K562 (cell line): ENCODE measurements around the gene UBE2I. TPM values are rescaled to one million over a fixed set of nuclear protein-coding genes. Genes with fewer than 3 reads are reported as not detected.
A peak's percentile ranks its signal among the peaks of the same experiment; 100 is the strongest.

Experiments
- AFF1 ChIP-seq, 2 experiments: fragments of 450-650 bp; IDR thresholded peaks; 2 replicates each; pipeline ENCODE4 v1.6.1; 2018; ENCODE audit warnings: mild to moderate bottlenecking in 2 of 2, low read depth in 1 of 2; ENCODE audit not compliant: partially characterized antibody in 2 of 2
- C11orf30 ChIP-seq: fragments of 450-650 bp; IDR thresholded peaks from 2 replicates; pipeline ENCODE4 v1.6.1; 2016; ENCODE audit warnings: low read depth, mild to moderate bottlenecking
- DDX20 ChIP-seq: fragments of 450-650 bp; IDR thresholded peaks from 2 replicates; pipeline ENCODE4 v1.6.1; 2016; ENCODE audit warnings: missing genetic modification characterization, low read depth, mild to moderate bottlenecking, missing compliant biosample characterization, moderate library complexity
- FOS ChIP-seq: IDR thresholded peaks from 3 replicates; pipeline ENCODE4 v1.6.1; 2011; ENCODE audit not compliant: insufficient read length; ENCODE audit errors: extremely low read depth
- FOSL1 ChIP-seq: fragments of 200-800 bp; sonication (Bioruptor generic); conservative IDR thresholded peaks from 2 replicates; pipeline ENCODE4 v1.6.1; 2016; ENCODE audit warnings: missing genetic modification characterization, missing compliant biosample characterization
- GTF3C2 ChIP-seq: IDR thresholded peaks from 3 replicates; pipeline ENCODE4 v1.6.1; 2011; ENCODE audit warnings: borderline replicate concordance, mild to moderate bottlenecking, moderate library complexity; ENCODE audit not compliant: insufficient read length; ENCODE audit errors: extremely low read depth
- HDAC2 ChIP-seq: fragments of 450-650 bp; IDR thresholded peaks from 2 replicates; pipeline ENCODE4 v1.6.1; 2016; ENCODE audit warnings: mild to moderate bottlenecking
- JUND ChIP-seq, 2 experiments: IDR thresholded peaks; 2 replicates in 1 of 2; 3 replicates in 1 of 2; pipeline ENCODE4 v1.6.1; 2011; ENCODE audit warnings: borderline replicate concordance in 2 of 2, low read depth in 2 of 2, low read length in 2 of 2, improper control_type of control experiment in 1 of 2, missing biosample characterization in 1 of 2, missing genetic modification characterization in 1 of 2, missing genetic modification reagents in 1 of 2
- KLF10 ChIP-seq: fragments of 250-450 bp; sonication (Bioruptor Pico); IDR thresholded peaks from 2 replicates; pipeline ENCODE4 v1.6.1; 2021; ENCODE audit warnings: matching md5 sums
- RAD51 ChIP-seq: fragments of 450-650 bp; IDR thresholded peaks from 2 replicates; pipeline ENCODE4 v1.7.1; 2016; ENCODE audit warnings: low read depth, mild to moderate bottlenecking, borderline replicate concordance
- RCOR1 ChIP-seq, 2 experiments: IDR thresholded peaks; 2 replicates each; pipeline ENCODE4 v1.6.1; 2012; ENCODE audit warnings: low read depth in 2 of 2, low read length in 2 of 2, borderline replicate concordance in 1 of 2, improper control_type of control experiment in 1 of 2
- SMARCC2 ChIP-seq: fragments of 450-650 bp; IDR thresholded peaks from 2 replicates; pipeline ENCODE4 v1.6.1; 2017; ENCODE audit warnings: antibody characterized with exemption, moderate library complexity, mild to moderate bottlenecking, low read depth
- TCF7L2 ChIP-seq: fragments of 150-350 bp; IDR thresholded peaks from 2 replicates; pipeline ENCODE4 v1.6.1; 2016; ENCODE audit warnings: low read depth, mild to moderate bottlenecking, low read length, moderate library complexity
- WHSC1 ChIP-seq: IDR thresholded peaks from one replicate; pipeline ENCODE4 v1.6.1; 2012; ENCODE audit warnings: low read length, control low read depth, inconsistent platforms
- ZBTB26 ChIP-seq: fragments of 450-650 bp; formaldehyde crosslinking; IDR thresholded peaks from 2 replicates; pipeline ENCODE4 v1.4.0; 2022; ENCODE audit warnings: missing genetic modification characterization
- ZFP91 ChIP-seq: sonication (generic); formaldehyde crosslinking; IDR thresholded peaks from 2 replicates; pipeline ENCODE4 v1.8.0; 2022; ENCODE audit warnings: mild to moderate bottlenecking, missing genetic modification reagents
- polyA plus RNA-seq, 8 experiments: library from polyadenylated mRNA; depleted of rRNA in 4 of 8; stranded (reverse) in 5 of 8; unstranded in 3 of 8; fragments of >200 nt; fragmentation: Nextera tagmentation in 2 of 8; fragmentation: Illumina TruSeq in 1 of 8; extraction: Ambion mirVana in 2 of 8; extraction: Trizol in 1 of 8; gene quantifications; 2 replicates each; pipeline versions ENCODE4 v1.2.1 to v1.2.3, GENCODE V29; 2011 to 2014; ENCODE audit warnings: inconsistent platforms in 1 of 8, missing spikeins in 1 of 8
- total RNA-seq, 7 experiments: library from RNA; depleted of rRNA in 6 of 7; stranded (reverse); fragments of >200 nt in 6 of 7; fragmentation: Illumina TruSeq in 2 of 7; extraction: Trizol in 2 of 7; gene quantifications; 2 replicates each; pipeline versions ENCODE4 v1.2.1 to v1.2.3, GENCODE V29; 2011 to 2021; ENCODE audit warnings: low replicate concordance in 1 of 7

UBE2I gene
- total and polyA plus RNA-seq, 9 of the 15 experiments (the other 6 are each of a cell fraction or from before 2014, with no cell fraction given): 36.6 to 254 (median 104) TPM

- TF ChIP-seq AFF1 (IDR thresholded peaks at IDR 0.05; ENCODE audit: low read depth in 1 of 2, partially characterized antibody in 2 of 2) (peak; percentile 36 to 95), JUND (IDR thresholded peaks at IDR 0.05; ENCODE audit: borderline replicate concordance, low read depth, low read length) (peak; percentile 96), JUND (tag; IDR thresholded peaks at IDR 0.05; ENCODE audit: borderline replicate concordance, low read depth, low read length) (peak; percentile 91; the same call in 2 of the 3 replicates), KLF10 (CRISPR knock-in tag) (no peak), FOS (peak; percentile 69), HDAC2 (peak; percentile 56; the same call in 1 of the 2 replicates), ZBTB26 (peak; percentile 38; the same call in 1 of the 2 replicates), SMARCC2 (peak; percentile 77; the same call in 1 of the 2 replicates), DDX20 (tag) (0 out of 2 replicates have a peak, but pooled peaks have one; percentile 20), GTF3C2 (no peak), WHSC1 (no peak), TCF7L2 (no peak), C11orf30 (peak; percentile 56; the same call in 1 of the 2 replicates), RAD51 (peak; percentile 57), FOSL1 (tag) (peak; percentile 99), RCOR1 (IDR thresholded peaks at IDR 0.05; ENCODE audit: borderline replicate concordance in 1 of 2, low read depth in 2 of 2, low read length in 2 of 2) (peak in 1 of 2 experiments; percentile 37; a peak in 1 of 4 replicates), ZFP91 (CRISPR knock-in tag) (no peak)
Observed at GRCh38 chr16:1297018-1297696, 12.3 kb upstream of the UBE2I start (continued).
